Choroid plexus epithelial cell (primary cell): ENCODE measurements around the gene CMC2.

Experiments used
- DNase-seq: peaks from one replicate; pipeline ENCODE4 v3.0.0-alpha.2; 2010; ENCODE audit warnings: low read depth
- H3K4me3 ChIP-seq: 2 replicates; pipeline ENCODE4 v1.5.1; 2011; ENCODE audit warnings: low read depth, mild to moderate bottlenecking, control low read depth, low read length, moderate library complexity
- CTCF ChIP-seq: conservative IDR thresholded peaks from 2 replicates; pipeline ENCODE4 v1.5.1; 2011; ENCODE audit warnings: low read depth, mild to moderate bottlenecking, control low read depth, inconsistent platforms, low read length, moderate library complexity

Gene CMC2

GRCh38 chr16:80968386-80969113 lies 38.1 kb downstream of the CMC2 start:
- H3K4me3 ChIP-seq, result no peak overlapping the region
- DNase-seq, result peak; percentile 28
- TF ChIP-seq CTCF, result no peak

- no peak overlapping the region for H3K4me3 ChIP-seq
- no peak for TF ChIP-seq CTCF
- DNase-seq, result no peak
Observed at GRCh38 chr16:80966617-80967016, 40.1 kb downstream of the CMC2 start.

- DNase-seq, result no peak
- no peak overlapping the region for H3K4me3 ChIP-seq
- TF ChIP-seq CTCF, result no peak
Observed at GRCh38 chr16:80964351-80964750, 42.3 kb downstream of the CMC2 start.

- H3K4me3 ChIP-seq, result no peak overlapping the region
- DNase-seq, result no peak
- TF ChIP-seq CTCF, result no peak
Observed at GRCh38 chr16:80962879-80963278, 43.8 kb downstream of the CMC2 start.

GRCh38 chr16:80958284-80958683 lies 48.4 kb downstream of the CMC2 start:
- DNase-seq, result peak; percentile 8
- TF ChIP-seq CTCF, result no peak
- H3K4me3 ChIP-seq, result no peak overlapping the region

- no peak overlapping the region for H3K4me3 ChIP-seq
- no peak for DNase-seq
- TF ChIP-seq CTCF, result no peak
Observed at GRCh38 chr16:80954985-80955384, 51.7 kb downstream of the CMC2 start.

- no peak overlapping the region for H3K4me3 ChIP-seq
- peak; percentile 62 for DNase-seq
- peak; percentile 79 for TF ChIP-seq CTCF
Observed at GRCh38 chr16:80948886-80949493, 57.7 kb downstream of the CMC2 start.
